ENCODE results near the gene ZNF500.

Gene ZNF500

DNA sequence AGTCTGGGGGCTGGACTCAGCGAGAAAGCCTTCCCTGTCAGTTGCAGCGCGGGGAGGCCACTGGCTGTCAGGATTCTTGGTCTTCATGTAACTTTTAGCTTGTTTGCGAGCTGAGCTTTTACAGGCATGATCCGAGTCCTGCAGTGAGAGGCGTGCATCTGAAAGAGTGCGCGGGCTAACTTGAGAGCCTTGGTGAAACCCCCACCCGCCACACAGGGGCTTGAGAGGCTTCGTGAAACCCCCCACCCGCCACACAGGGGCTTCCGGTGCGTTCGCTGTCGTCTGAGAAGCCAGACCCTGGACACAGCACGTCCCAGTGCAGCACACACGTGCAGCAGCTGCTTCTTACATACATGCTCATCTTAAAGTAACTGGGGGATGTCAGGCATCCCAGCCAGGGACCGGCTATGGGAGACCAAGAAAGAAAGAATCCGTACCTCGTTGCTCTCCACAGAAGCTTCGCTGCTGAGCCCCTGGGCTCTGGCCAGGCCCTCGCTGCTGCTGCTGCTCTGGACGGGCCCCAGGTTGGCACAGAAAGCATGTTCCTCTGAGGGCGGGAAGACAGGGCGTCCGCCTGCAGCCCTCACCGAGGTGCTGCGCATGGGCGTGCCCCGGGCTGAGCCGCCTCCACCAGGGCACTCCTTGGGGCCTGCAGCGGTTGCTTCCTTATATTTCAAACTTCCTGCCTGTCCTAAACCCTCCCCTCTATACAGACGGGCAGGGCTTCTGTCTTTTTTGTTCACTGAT is 65.8 kb downstream of the ZNF500 start:
- DNase-seq = no peak

DNA sequence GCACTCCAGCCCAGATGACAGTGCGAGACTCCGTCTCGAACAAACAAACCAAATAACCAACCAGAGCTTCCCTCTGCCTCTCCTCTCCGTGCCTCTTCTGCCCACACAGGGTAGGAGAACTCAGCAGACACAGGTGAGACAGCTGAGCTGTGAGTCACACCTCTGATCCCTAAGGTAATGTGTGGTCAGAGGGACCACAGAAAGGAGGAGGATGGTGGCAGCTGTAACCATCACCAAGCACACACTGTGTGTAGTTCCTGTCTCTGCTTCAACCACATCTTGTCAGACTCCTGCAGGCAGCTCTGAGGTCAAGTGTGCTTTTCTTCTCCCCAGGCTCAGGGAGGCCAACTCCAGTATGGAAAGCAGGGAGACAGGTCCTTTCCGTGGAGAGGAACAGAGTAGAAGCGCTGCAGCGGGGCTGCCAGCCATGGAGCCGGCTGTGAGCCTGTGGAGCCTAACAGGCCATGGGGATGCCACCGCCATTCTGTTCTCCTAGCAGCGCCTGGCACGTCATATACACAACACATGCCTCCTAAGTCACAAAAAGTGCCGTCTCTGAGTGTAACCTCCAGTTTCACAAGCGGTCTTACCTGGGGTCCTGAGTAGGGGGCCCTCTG is 66.5 kb downstream of the ZNF500 start:
- DNase-seq = no peak

GRCh38 chr16:4699046-4699556 is 67.9 kb downstream of the ZNF500 start:
- no peak for DNase-seq

DNA sequence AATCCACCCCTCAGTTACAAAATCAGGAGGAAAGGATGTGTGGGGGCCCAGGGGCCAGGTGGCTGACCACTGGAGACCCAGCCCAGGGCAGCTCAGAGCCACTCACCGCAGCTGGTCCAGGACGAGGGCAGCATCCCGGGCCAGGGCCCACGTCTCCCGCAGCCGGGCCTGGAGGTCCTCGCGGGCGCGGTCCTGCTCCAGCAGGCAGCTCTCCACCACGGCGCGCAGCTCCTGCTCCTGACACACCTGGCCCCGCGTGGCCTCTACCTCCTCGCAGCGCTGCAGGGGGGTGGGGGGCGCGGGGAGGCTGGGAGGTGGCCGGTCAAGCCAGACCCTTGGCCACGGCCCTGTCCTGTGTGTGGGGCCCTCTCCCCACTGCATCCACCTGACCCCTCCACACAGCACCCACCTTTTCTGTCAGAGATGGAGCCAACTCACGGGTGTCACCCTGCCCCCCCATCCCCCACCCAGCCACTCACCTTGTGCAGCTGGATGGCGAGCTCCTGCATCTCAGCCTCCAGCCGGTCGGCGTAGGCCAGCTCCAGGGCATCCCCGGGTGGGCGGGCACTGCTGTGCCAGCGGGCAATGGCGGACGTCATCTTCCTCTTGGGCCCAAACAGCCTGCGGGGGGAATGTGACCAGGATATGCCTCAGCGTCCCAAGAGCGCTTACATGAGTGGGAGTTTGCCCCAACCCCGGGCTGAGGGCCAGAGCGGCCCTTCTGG is 68.5 kb downstream of the ZNF500 start:
- no peak for DNase-seq

Measured in CD4-positive, alpha-beta T cell treated with Interleukin-15 for 1 hour (primary cell).